Neural cell (in vitro differentiated cells): ENCODE results near the gene KRT7. TPM values are rescaled to one million over a fixed set of nuclear protein-coding genes. Genes with fewer than 3 reads are reported as not detected.

Source experiments
- H2AFZ ChIP-seq: fragments of 200-600, 300-800 bp; sonication (generic), shearing (Covaris generic); 2 replicates; pipeline ENCODE4 v1.6.0; 2014; ENCODE audit warnings: low read depth, mild to moderate bottlenecking, antibody characterized with exemption, low read length, moderate library complexity
- H3F3A ChIP-seq: fragments of 200-600 bp; shearing (Covaris generic); 2 replicates; pipeline ENCODE4 v1.6.1; 2016; ENCODE audit warnings: mild to moderate bottlenecking, moderate library complexity, mixed read lengths, antibody characterized with exemption, low read length; ENCODE audit not compliant: insufficient read depth, poor library complexity, severe bottlenecking
- H3K27ac ChIP-seq: fragments of 200-600, 300-800 bp; sonication (generic), shearing (Covaris generic); 2 replicates; pipeline ENCODE4 v1.5.1; 2014; ENCODE audit warnings: mild to moderate bottlenecking, low read length, moderate library complexity
- H3K27me3 ChIP-seq: fragments of 300-800, 200-600 bp; sonication (generic), shearing (Covaris generic); 2 replicates; pipeline ENCODE4 v1.6.0; 2014; ENCODE audit warnings: mild to moderate bottlenecking, low read depth, low read length, moderate library complexity; ENCODE audit not compliant: insufficient read depth
- H3K36me3 ChIP-seq: fragments of 300-800, 200-600 bp; sonication (generic), shearing (Covaris generic); 2 replicates; pipeline ENCODE4 v1.5.1; 2014; ENCODE audit warnings: mild to moderate bottlenecking, antibody characterized with exemption, low read length, moderate library complexity; ENCODE audit not compliant: insufficient read depth
- H3K4me2 ChIP-seq: fragments of 300-800, 200-600 bp; sonication (generic), shearing (Covaris generic); 2 replicates; pipeline ENCODE4 v1.6.0; 2014; ENCODE audit warnings: mild to moderate bottlenecking, low read length
- H3K4me3 ChIP-seq: fragments of 300-800, 200-600 bp; sonication (generic), shearing (Covaris generic); 2 replicates; pipeline ENCODE4 v1.5.1; 2014; ENCODE audit warnings: mild to moderate bottlenecking, low read length, moderate library complexity
- H3K79me2 ChIP-seq: fragments of 200-600 bp; shearing (Covaris generic); replicated peaks from 2 replicates; pipeline ENCODE4 v1.6.0; 2014; ENCODE audit warnings: mild to moderate bottlenecking, low read length, moderate library complexity; ENCODE audit not compliant: insufficient read depth
- H3K9ac ChIP-seq: fragments of 300-800, 200-600 bp; sonication (generic), shearing (Covaris generic); 2 replicates; pipeline ENCODE4 v1.6.1; 2016; ENCODE audit warnings: mild to moderate bottlenecking, low read length, mixed read lengths
- H3K9me2 ChIP-seq: fragments of 200-600 bp; shearing (Covaris generic); 2 replicates; pipeline ENCODE4 v1.6.1; 2016; ENCODE audit warnings: mild to moderate bottlenecking, low read length, mixed read lengths; ENCODE audit not compliant: insufficient read depth
- H3K9me3 ChIP-seq: fragments of 200-600, 300-800 bp; sonication (generic), shearing (Covaris generic); 2 replicates; pipeline ENCODE4 v1.6.1; 2016; ENCODE audit warnings: mild to moderate bottlenecking, mixed run types, low read length, moderate library complexity, mixed read lengths
- H4K20me1 ChIP-seq: fragments of 200-600 bp; shearing (Covaris generic); 2 replicates; pipeline ENCODE4 v1.6.1; 2016; ENCODE audit warnings: mild to moderate bottlenecking, mixed run types; ENCODE audit not compliant: insufficient read depth
- CTCF ChIP-seq: fragments of 450-650 bp; IDR thresholded peaks from 2 replicates; pipeline ENCODE4 v1.5.1; 2014; ENCODE audit warnings: antibody characterized with exemption, mild to moderate bottlenecking, moderate library complexity; ENCODE audit not compliant: poor library complexity, severe bottlenecking
- EP300 ChIP-seq: fragments of 450-650 bp; conservative IDR thresholded peaks from 2 replicates; pipeline ENCODE4 v1.6.1; 2014; ENCODE audit warnings: antibody characterized with exemption, mild to moderate bottlenecking, moderate library complexity; ENCODE audit not compliant: poor library complexity, severe bottlenecking
- EZH2 ChIP-seq: fragments of 200-600, 300-800 bp; shearing (Covaris generic), sonication (generic); IDR thresholded peaks from 2 replicates; pipeline ENCODE4 v1.6.1; 2014; ENCODE audit warnings: antibody characterized with exemption, low read length, borderline replicate concordance, mild to moderate bottlenecking; ENCODE audit not compliant: insufficient read depth, poor library complexity, severe bottlenecking
- MXI1 ChIP-seq: fragments of 450-650 bp; conservative IDR thresholded peaks from 2 replicates; pipeline ENCODE4 v1.6.1; 2014; ENCODE audit warnings: antibody characterized with exemption, mild to moderate bottlenecking; ENCODE audit not compliant: poor library complexity, severe bottlenecking
- POLR2AphosphoS5 ChIP-seq: IDR thresholded peaks from 2 replicates; pipeline ENCODE4 v1.6.1; 2012
- RAD21 ChIP-seq: fragments of 450-650 bp; conservative IDR thresholded peaks from 2 replicates; pipeline ENCODE4 v1.6.1; 2014; ENCODE audit warnings: antibody characterized with exemption, mild to moderate bottlenecking, moderate library complexity
- REST ChIP-seq: IDR thresholded peaks from 2 replicates; pipeline ENCODE4 v1.6.1; 2012; ENCODE audit warnings: borderline replicate concordance
- SMC3 ChIP-seq: fragments of 450-650 bp; conservative IDR thresholded peaks from 2 replicates; pipeline ENCODE4 v1.6.1; 2014; ENCODE audit warnings: antibody characterized with exemption, mild to moderate bottlenecking, moderate library complexity; ENCODE audit not compliant: poor library complexity
- TAF1 ChIP-seq: IDR thresholded peaks from 2 replicates; pipeline ENCODE4 v1.6.1; 2012; ENCODE audit warnings: low read depth
- polyA plus RNA-seq: library from polyadenylated mRNA; depleted of rRNA; stranded (reverse); fragments of >200 nt; gene quantifications from 2 replicates; pipeline ENCODE4 v1.2.3, GENCODE V29; 2014

Gene KRT7
- polyA plus RNA-seq, 1 donor from 2014 or later = not detected

- H3K36me3 ChIP-seq = no peaks in the 10 kb centered on the region
- no peak overlapping the region for H3K4me2 ChIP-seq
- no peak overlapping the region for H3K9ac ChIP-seq
- H3K4me3 ChIP-seq = no peak overlapping the region
- H3K9me2 ChIP-seq = no peaks in the 10 kb centered on the region
- no peaks in the 10 kb centered on the region for H3K79me2 ChIP-seq
- H2AFZ ChIP-seq = no peak overlapping the region
- H3K27me3 ChIP-seq = no peaks in the 10 kb centered on the region
- no peaks in the 10 kb centered on the region for H3F3A ChIP-seq
- TF ChIP-seq TAF1 = no peak
- no peak for TF ChIP-seq SMC3
- TF ChIP-seq MXI1 = no peak
- TF ChIP-seq RAD21 = no peak
- TF ChIP-seq REST = no peak
- no peak for TF ChIP-seq CTCF
- no peak for TF ChIP-seq POLR2AphosphoS5
- no peak for TF ChIP-seq EZH2
- no peak for TF ChIP-seq EP300
- no peaks in the 10 kb centered on the region for H4K20me1 ChIP-seq
- H3K27ac ChIP-seq = no peak overlapping the region
- H3K9me3 ChIP-seq = no peaks in the 10 kb centered on the region
Measured at GRCh38 chr12:52186118-52186840, 46.8 kb upstream of the KRT7 start.

GRCh38 chr12:52187206-52187605 lies 45.8 kb upstream of the KRT7 start:
- no peak overlapping the region for H3K27ac ChIP-seq
- no peak overlapping the region for H2AFZ ChIP-seq
- no peaks in the 10 kb centered on the region for H3K9me2 ChIP-seq
- H3K9me3 ChIP-seq = no peaks in the 10 kb centered on the region
- no peaks in the 10 kb centered on the region for H3K36me3 ChIP-seq
- no peaks in the 10 kb centered on the region for H4K20me1 ChIP-seq
- no peaks in the 10 kb centered on the region for H3K27me3 ChIP-seq
- H3K9ac ChIP-seq = no peak overlapping the region
- H3K4me2 ChIP-seq = no peak overlapping the region
- H3K79me2 ChIP-seq = no peaks in the 10 kb centered on the region
- no peaks in the 10 kb centered on the region for H3F3A ChIP-seq
- no peak overlapping the region for H3K4me3 ChIP-seq
- TF ChIP-seq MXI1 = no peak
- no peak for TF ChIP-seq CTCF
- TF ChIP-seq TAF1 = no peak
